Measurements from ENCODE around the gene COL20A1.

COL20A1 gene

GRCh38 chr20:63319164-63320040 is 26.4 kb downstream of the COL20A1 start:
- no peak for DNase-seq (ENCODE audit: low read depth in 1 of 2, low spot score in 1 of 2)

GRCh38 chr20:63320041-63320511 is 27.1 kb downstream of the COL20A1 start:
- no peak for DNase-seq (ENCODE audit: low read depth in 1 of 2, low spot score in 1 of 2)

- no peak for DNase-seq (ENCODE audit: low read depth in 1 of 2, low spot score in 1 of 2)
Observed at GRCh38 chr20:63320616-63321147, 27.7 kb downstream of the COL20A1 start.

GRCh38 chr20:63321148-63321831 is 28.3 kb downstream of the COL20A1 start:
- no peak for DNase-seq (ENCODE audit: low read depth in 1 of 2, low spot score in 1 of 2)

GRCh38 chr20:63322146-63322932 is 29.4 kb downstream of the COL20A1 start:
- DNase-seq (ENCODE audit: low read depth in 1 of 2, low spot score in 1 of 2) = no peak

GRCh38 chr20:63322933-63323273 is 29.9 kb downstream of the COL20A1 start:
- no peak for DNase-seq (ENCODE audit: low read depth in 1 of 2, low spot score in 1 of 2)

- DNase-seq (ENCODE audit: low read depth in 1 of 2, low spot score in 1 of 2) = no peak
Observed at GRCh38 chr20:63323357-63323981, 30.5 kb downstream of the COL20A1 start.

- no peak for DNase-seq (ENCODE audit: low read depth in 1 of 2, low spot score in 1 of 2)
Observed at GRCh38 chr20:63325021-63325471, 32.1 kb downstream of the COL20A1 start.

GRCh38 chr20:63325554-63326313 is 32.7 kb downstream of the COL20A1 start:
- DNase-seq (ENCODE audit: low read depth in 1 of 2, low spot score in 1 of 2) = no peak

GRCh38 chr20:63326314-63327230 is 33.6 kb downstream of the COL20A1 start:
- no peak for DNase-seq (ENCODE audit: low read depth in 1 of 2, low spot score in 1 of 2)

- no peak for DNase-seq (ENCODE audit: low read depth in 1 of 2, low spot score in 1 of 2)
Observed at GRCh38 chr20:63327231-63327745, 34.3 kb downstream of the COL20A1 start.

GRCh38 chr20:63328026-63328700 is 35.2 kb downstream of the COL20A1 start:
- no peak for DNase-seq (ENCODE audit: low read depth in 1 of 2, low spot score in 1 of 2)

GRCh38 chr20:63328718-63329275 is 35.8 kb downstream of the COL20A1 start:
- no peak for DNase-seq (ENCODE audit: low read depth in 1 of 2, low spot score in 1 of 2)

GRCh38 chr20:63329331-63330083 is 36.5 kb downstream of the COL20A1 start:
- DNase-seq (ENCODE audit: low read depth in 1 of 2, low spot score in 1 of 2) = no peak

- no peak for DNase-seq (ENCODE audit: low read depth in 1 of 2, low spot score in 1 of 2)
Observed at GRCh38 chr20:63330084-63330760, 37.2 kb downstream of the COL20A1 start.

GRCh38 chr20:63330940-63331339 is 38.0 kb downstream of the COL20A1 start:
- no peak for DNase-seq (ENCODE audit: low read depth in 1 of 2, low spot score in 1 of 2)
